GM10847 (cell line): ENCODE measurements around the gene ITGB8.

Experiments used
- POLR2A ChIP-seq: IDR thresholded peaks from 2 replicates; pipeline ENCODE4 v1.6.1; 2011; ENCODE audit not compliant: insufficient read length; ENCODE audit errors: extremely low read depth

Gene ITGB8

DNA sequence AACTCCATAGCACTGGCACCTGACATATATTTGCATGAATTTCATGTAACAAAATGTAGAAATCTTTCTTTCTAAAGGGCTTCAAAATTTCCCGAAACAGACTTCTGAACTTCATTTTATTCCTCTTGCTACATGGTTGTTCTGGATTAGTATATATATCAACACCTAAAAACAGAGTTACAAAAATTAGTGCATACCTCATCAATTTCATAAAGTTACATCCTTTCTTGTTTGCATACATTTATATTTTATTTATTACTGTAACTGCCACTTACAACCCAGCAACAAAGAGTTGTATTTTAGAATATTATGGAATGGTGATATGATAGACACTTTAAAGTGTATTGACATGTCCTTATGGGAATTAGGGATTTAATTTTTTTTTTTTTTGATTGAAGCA is 2.0 kb upstream of the ITGB8 start:
- no peak for TF ChIP-seq POLR2A

GRCh38 chr7:20329389-20330238 is 1.1 kb upstream of the ITGB8 start:
- TF ChIP-seq POLR2A, result peak; percentile 24

DNA sequence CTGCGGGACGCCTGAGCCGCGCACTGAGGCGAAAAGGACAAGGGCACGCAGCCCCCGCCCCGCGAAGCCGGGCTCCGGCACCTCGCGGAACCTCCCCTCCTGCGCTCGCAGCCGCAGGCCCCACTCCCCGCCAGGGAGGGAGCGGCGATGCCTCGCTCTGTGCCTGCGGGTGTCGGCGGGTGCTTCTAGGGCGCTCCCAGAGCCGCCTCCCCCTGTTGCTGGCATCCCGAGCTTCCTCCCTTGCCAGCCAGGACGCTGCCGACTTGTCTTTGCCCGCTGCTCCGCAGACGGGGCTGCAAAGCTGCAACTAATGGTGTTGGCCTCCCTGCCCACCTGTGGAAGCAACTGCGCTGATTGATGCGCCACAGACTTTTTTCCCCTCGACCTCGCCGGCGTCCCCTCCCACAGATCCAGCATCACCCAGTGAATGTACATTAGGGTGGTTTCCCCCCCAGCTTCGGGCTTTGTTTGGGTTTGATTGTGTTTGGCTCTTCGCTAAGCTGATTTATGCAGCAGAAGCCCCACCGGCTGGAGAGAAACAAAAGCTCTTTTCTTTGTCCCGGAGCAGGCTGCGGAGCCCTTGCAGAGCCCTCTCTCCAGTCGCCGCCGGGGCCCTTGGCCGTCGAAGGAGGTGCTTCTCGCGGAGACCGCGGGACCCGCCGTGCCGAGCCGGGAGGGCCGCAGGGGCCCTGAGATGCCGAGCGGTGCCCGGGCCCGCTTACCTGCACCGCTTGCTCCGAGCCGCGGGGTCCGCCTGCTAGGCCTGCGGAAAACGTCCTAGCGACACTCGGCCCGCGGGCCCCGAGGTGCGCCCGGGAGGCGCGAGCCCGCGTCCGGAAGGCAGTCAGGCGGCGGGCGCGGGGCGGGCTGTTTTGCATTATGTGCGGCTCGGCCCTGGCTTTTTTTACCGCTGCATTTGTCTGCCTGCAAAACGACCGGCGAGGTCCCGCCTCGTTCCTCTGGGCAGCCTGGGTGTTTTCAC is 519 bp downstream of the ITGB8 start:
- TF ChIP-seq POLR2A, result peak; percentile 44

DNA sequence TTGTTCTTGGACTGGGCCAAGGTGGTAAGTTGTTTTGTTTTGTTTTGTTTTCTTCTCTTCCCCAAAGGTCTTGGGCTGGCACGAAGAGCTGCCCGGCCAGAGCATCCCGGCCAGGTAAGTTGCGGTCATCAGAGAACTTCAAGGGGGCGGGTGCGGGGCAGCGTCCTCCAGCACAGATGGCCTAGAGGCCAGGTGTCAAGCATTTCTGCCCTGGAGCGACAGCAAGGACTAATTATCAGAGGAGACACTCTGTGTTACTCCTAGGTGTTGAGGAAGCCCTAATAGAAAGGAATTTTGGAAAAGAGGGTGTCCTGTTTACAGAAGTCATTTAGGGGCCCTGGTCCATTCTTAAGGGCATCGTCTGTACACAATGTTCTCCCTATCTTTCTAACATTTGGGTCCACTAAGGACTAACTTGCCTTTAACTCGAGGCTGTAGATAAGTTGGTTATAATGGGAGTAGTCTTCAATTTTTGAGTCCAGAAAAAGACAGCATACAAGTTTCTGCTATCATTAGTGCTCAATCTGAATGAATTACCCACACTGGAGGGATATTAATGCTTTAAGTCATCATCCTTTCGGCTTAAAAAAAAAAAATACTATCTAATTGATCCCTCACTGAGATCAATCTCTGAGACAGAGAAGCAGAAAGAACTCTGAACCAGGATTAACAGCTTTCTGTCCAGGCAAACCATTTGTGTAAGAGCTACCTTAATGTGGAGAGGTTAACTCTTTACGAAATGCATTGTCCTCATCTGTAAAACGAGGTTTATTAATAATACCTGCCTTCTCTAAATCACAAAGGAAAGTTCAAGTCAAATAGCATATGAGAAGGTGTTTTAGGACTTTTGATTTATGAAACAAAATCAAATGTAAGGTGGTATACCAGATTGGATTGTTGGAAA is 1.5 kb downstream of the ITGB8 start:
- no peak for TF ChIP-seq POLR2A

DNA sequence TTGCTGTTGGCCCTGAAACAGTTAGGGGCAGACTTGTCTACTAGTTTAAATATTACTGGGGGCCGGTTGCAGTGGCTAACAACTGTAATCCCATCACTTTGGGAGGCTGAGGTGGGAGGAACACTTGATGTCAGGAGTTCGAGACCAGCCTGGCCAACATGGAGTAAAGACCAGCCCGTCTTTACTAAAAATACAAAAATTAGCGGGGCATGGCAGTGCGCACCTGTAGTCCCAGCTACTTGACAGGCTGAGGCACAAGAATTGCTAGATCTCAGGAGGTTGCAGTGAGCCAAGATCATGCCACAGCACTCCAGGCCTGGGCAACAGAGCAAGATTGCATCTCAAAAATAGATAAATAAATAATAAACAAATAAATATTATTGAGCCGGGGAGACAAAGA is 7.6 kb downstream of the ITGB8 start:
- TF ChIP-seq POLR2A, result no peak

DNA sequence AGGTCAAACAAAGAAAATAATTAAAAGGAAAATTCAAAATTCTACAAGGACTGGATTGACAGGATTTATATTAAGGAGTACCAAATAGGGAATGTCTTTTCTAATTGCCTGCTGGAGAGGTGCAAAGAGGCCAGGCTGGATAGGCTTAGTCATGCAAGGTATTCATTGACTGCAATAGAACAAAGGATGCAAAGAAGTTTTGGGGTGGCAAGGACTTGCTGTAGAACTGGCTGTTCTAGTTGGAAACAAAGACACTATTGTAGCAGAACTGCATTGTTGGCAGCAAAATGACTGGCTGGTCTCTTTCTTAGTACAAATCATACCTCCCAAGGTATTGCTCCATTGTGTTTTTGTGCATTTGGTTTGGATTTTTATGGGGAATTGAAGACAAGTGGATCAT is 10.1 kb downstream of the ITGB8 start:
- TF ChIP-seq POLR2A, result no peak

DNA sequence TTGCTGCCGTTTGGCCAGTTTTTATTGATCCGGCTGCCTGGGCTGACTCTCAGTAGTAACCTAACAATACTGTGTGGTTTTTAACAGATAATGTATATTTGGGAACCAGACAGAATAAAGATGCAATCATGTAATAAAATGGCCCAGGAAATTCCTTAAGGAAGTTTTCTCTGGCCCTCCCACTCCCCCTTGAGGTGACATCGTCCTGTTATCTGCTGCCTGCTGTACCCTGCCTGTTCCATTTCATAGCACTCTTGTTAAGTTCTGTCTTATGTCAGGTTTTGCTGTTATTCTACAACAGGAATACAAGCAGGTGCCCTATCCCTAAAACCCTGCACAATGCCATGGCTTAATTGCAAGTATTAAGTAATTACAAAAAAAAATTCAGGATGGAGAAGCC is 12.5 kb downstream of the ITGB8 start:
- no peak for TF ChIP-seq POLR2A

GRCh38 chr7:20343941-20344340 is 13.2 kb downstream of the ITGB8 start:
- TF ChIP-seq POLR2A, result no peak

- no peak for TF ChIP-seq POLR2A
These were observed 13.7 kb downstream of the ITGB8 start for GRCh38 chr7:20344396-20344795.

GRCh38 chr7:20346577-20346976 is 15.9 kb downstream of the ITGB8 start:
- no peak for TF ChIP-seq POLR2A

GRCh38 chr7:20347680-20348079 is 17.0 kb downstream of the ITGB8 start:
- TF ChIP-seq POLR2A, result no peak

- no peak for TF ChIP-seq POLR2A
These were observed 17.6 kb downstream of the ITGB8 start for GRCh38 chr7:20348125-20348807.

GRCh38 chr7:20350518-20350951 is 19.8 kb downstream of the ITGB8 start:
- no peak for TF ChIP-seq POLR2A

- no peak for TF ChIP-seq POLR2A
These were observed 20.4 kb downstream of the ITGB8 start for GRCh38 chr7:20350996-20351692.
